Effector memory CD8-positive, alpha-beta T cell (primary cell): ENCODE results near the gene EHBP1.

Experiments
- ATAC-seq: fragments of 150-1000 bp; cut with Tn5 transposase; replicated peaks from 2 replicates; pipeline ENCODE4 v1.10.0; 2021; ENCODE audit warnings: mild to moderate bottlenecking, moderate library complexity
- DNase-seq, 3 experiments: peaks; one replicate each; pipeline ENCODE4 v3.0.0; 2021
- H3K27ac Mint-ChIP-seq, 2 donors: one replicate each; pipeline ENCODE4 v1.8.0; 2022; ENCODE audit warnings: mild to moderate bottlenecking in 2 of 2, mixed read lengths in 2 of 2, moderate library complexity in 2 of 2
- H3K27me3 Mint-ChIP-seq, 2 donors: one replicate each; pipeline ENCODE4 v1.8.0; 2022; ENCODE audit warnings: mixed read lengths in 2 of 2
- H3K36me3 Mint-ChIP-seq: one replicate; pipeline ENCODE4 v1.8.0; 2022; ENCODE audit warnings: mild to moderate bottlenecking, moderate library complexity, mixed read lengths; ENCODE audit not compliant: insufficient read depth
- H3K4me1 Mint-ChIP-seq, 2 donors: one replicate each; pipeline ENCODE4 v1.8.0; 2022; ENCODE audit warnings: low read depth in 2 of 2, mixed read lengths in 2 of 2
- H3K4me3 Mint-ChIP-seq, 2 donors: one replicate each; pipeline ENCODE4 v1.8.0; 2022; ENCODE audit warnings: mild to moderate bottlenecking in 2 of 2, mixed read lengths in 2 of 2, moderate library complexity in 2 of 2
- H3K9me3 Mint-ChIP-seq, 2 donors: one replicate each; pipeline ENCODE4 v1.8.0; 2022; ENCODE audit warnings: mixed read lengths in 2 of 2

Gene EHBP1

GRCh38 chr2:62852254-62852653, 146.7 kb downstream of the EHBP1 start:
- Mint-ChIP-seq H3K4me3 (no peak overlapping the region), H3K4me1 (no peaks in the 10 kb centered on the region), H3K27ac (no peak overlapping the region), H3K9me3 (no peaks in the 10 kb centered on the region), H3K36me3 (no peaks in the 10 kb centered on the region), H3K27me3 (no peaks in the 10 kb centered on the region)
- no peak for ATAC-seq
- no peak for DNase-seq

- Mint-ChIP-seq H3K27ac (peak overlapping the region in 1 of 2 donors; percentile 23), H3K36me3 (no peaks in the 10 kb centered on the region), H3K4me1 (no peaks in the 10 kb centered on the region), H3K4me3 (no peak overlapping the region), H3K9me3 (no peaks in the 10 kb centered on the region), H3K27me3 (no peaks in the 10 kb centered on the region)
- ATAC-seq, result no peak
- no peak for DNase-seq
Measured at GRCh38 chr2:62854600-62855514, 149.3 kb downstream of the EHBP1 start.

GRCh38 chr2:62856228-62857040, 150.9 kb downstream of the EHBP1 start:
- H3K36me3 Mint-ChIP-seq, result peaks cover 8% of the 10 kb centered on the region
- H3K27ac Mint-ChIP-seq, result no peak overlapping the region
- no peak for DNase-seq
- no peak for ATAC-seq
- no peaks in the 10 kb centered on the region for H3K27me3 Mint-ChIP-seq
- no peaks in the 10 kb centered on the region for H3K9me3 Mint-ChIP-seq
- H3K4me3 Mint-ChIP-seq, result no peak overlapping the region
- no peaks in the 10 kb centered on the region for H3K4me1 Mint-ChIP-seq

GRCh38 chr2:62857139-62857931, 151.8 kb downstream of the EHBP1 start:
- H3K4me3 Mint-ChIP-seq, result no peak overlapping the region
- DNase-seq (no peak), ATAC-seq (no peak)
- no peaks in the 10 kb centered on the region for H3K4me1 Mint-ChIP-seq
- peaks cover 11% of the 10 kb centered on the region for H3K36me3 Mint-ChIP-seq
- H3K27ac Mint-ChIP-seq, result no peak overlapping the region
- no peaks in the 10 kb centered on the region for H3K9me3 Mint-ChIP-seq
- H3K27me3 Mint-ChIP-seq, result no peaks in the 10 kb centered on the region

DNA sequence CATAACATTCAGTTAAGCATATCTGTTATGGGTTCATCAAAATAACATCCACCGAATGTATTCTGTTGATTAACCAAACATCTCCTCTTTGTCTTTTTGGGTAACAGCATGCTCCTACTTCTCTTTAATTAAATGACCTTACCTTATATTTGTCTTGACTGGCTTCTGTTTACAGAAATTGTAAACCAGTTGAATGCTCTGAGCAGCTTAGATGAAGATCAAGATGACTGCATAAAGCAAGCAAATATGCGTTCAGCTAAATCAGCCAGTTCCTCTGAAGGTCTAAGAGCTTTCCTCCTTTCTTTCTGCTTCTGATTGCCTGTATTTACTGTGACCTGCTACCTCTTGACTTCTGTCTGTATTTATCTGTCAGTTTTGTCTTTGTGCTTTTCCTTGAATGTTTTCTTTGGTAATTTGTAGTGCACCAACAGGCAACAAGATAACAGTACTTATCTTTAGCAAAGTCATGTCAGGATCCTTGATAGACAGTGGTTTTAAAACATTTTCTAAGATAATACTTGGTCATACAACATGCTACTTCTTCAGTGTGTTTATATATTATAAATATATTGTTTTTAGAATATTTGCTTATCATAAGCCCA, 152.8 kb downstream of the EHBP1 start:
- Mint-ChIP-seq H3K36me3 (peaks cover 13% of the 10 kb centered on the region), H3K27ac (no peak overlapping the region), H3K9me3 (no peaks in the 10 kb centered on the region), H3K27me3 (no peaks in the 10 kb centered on the region), H3K4me3 (no peak overlapping the region), H3K4me1 (no peaks in the 10 kb centered on the region)
- DNase-seq (no peak), ATAC-seq (no peak)

- H3K4me3 Mint-ChIP-seq, result no peak overlapping the region
- no peak for DNase-seq
- H3K4me1 Mint-ChIP-seq, result no peaks in the 10 kb centered on the region
- peaks cover 5 to 11% of the 10 kb centered on the region in 2 donors for H3K9me3 Mint-ChIP-seq
- no peak overlapping the region for H3K27ac Mint-ChIP-seq
- ATAC-seq, result no peak
- no peaks in the 10 kb centered on the region for H3K27me3 Mint-ChIP-seq
- no peaks in the 10 kb centered on the region for H3K36me3 Mint-ChIP-seq
Measured at GRCh38 chr2:62868947-62869346, 163.4 kb downstream of the EHBP1 start.

DNA sequence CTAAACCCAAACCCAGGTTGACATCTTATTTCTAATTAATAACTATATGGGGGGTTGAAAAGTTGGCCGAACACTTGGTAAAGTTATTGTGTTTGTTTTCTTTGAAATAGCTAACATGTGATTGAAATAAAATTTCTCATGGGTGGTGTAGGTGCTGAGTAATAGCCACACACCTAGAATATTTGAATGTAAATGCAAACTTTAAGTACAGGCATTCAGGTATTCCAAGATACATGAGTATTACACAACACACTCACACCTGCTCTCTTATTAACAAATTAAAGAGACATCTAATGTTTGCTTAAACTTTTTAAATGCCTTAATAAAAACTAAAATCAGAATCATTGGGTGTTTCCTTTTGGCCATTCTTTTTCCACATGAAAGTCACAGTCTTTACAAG, 165.5 kb downstream of the EHBP1 start:
- DNase-seq, result no peak
- Mint-ChIP-seq H3K36me3 (peaks cover 3% of the 10 kb centered on the region), H3K27ac (no peak overlapping the region), H3K4me3 (no peak overlapping the region), H3K4me1 (no peaks in the 10 kb centered on the region), H3K9me3 (peaks cover 5 to 24% of the 10 kb centered on the region in 2 donors), H3K27me3 (no peaks in the 10 kb centered on the region)
- ATAC-seq, result no peak

GRCh38 chr2:62871506-62871905, 166.0 kb downstream of the EHBP1 start:
- no peak overlapping the region for H3K27ac Mint-ChIP-seq
- DNase-seq (no peak), ATAC-seq (no peak)
- peaks cover 5 to 24% of the 10 kb centered on the region in 2 donors for H3K9me3 Mint-ChIP-seq
- peaks cover 3% of the 10 kb centered on the region for H3K36me3 Mint-ChIP-seq
- no peaks in the 10 kb centered on the region for H3K4me1 Mint-ChIP-seq
- no peaks in the 10 kb centered on the region for H3K27me3 Mint-ChIP-seq
- no peak overlapping the region for H3K4me3 Mint-ChIP-seq

- DNase-seq, result no peak
- H3K36me3 Mint-ChIP-seq, result peaks cover 3% of the 10 kb centered on the region
- no peak overlapping the region for H3K4me3 Mint-ChIP-seq
- no peak overlapping the region for H3K27ac Mint-ChIP-seq
- H3K9me3 Mint-ChIP-seq, result peaks cover 5 to 24% of the 10 kb centered on the region in 2 donors
- no peak for ATAC-seq
- H3K4me1 Mint-ChIP-seq, result no peaks in the 10 kb centered on the region
- H3K27me3 Mint-ChIP-seq, result no peaks in the 10 kb centered on the region
Measured at GRCh38 chr2:62873603-62874002, 168.1 kb downstream of the EHBP1 start.

DNA sequence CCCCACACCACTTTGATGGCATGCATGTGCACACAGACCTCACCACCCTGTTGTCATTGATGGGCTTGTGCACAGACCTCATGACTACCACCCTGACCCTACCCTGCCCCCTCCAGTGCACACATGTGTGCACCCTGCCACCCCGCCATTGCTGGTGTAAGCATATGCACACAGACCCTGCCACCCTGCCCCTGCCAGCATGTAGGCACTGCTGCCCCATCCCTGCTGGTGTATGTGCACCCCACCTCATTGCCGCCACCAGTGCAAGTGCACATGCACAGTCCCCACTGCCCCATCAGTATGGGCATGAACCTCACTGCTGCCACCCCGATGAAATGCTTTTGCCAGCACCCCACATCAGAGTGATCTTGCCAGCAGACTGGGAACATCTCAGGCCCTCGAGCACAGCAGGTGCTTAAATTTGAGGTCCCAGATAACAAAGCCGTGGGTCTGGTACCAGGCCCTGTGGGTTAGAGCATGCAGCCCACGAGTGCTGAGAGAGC, 169.4 kb downstream of the EHBP1 start:
- Mint-ChIP-seq H3K9me3 (peaks cover 6 to 24% of the 10 kb centered on the region in 2 donors), H3K36me3 (peaks cover 3% of the 10 kb centered on the region)
- ATAC-seq, result no peak

GRCh38 chr2:62881162-62881795, 175.8 kb downstream of the EHBP1 start:
- peaks cover 3% of the 10 kb centered on the region for H3K36me3 Mint-ChIP-seq
- H3K4me3 Mint-ChIP-seq, result no peak overlapping the region
- no peak overlapping the region for H3K27ac Mint-ChIP-seq
- H3K27me3 Mint-ChIP-seq, result no peaks in the 10 kb centered on the region
- DNase-seq (no peak), ATAC-seq (no peak)
- peaks cover 0 to 2% of the 10 kb centered on the region in 2 donors for H3K9me3 Mint-ChIP-seq
- no peaks in the 10 kb centered on the region for H3K4me1 Mint-ChIP-seq

More for the DNA sequence above, 169.4 kb downstream of the EHBP1 start:
- H3K4me1 Mint-ChIP-seq, result no peaks in the 10 kb centered on the region
- no peak for DNase-seq
- H3K27ac Mint-ChIP-seq, result no peak overlapping the region
- no peak overlapping the region for H3K4me3 Mint-ChIP-seq
- no peaks in the 10 kb centered on the region for H3K27me3 Mint-ChIP-seq

DNA sequence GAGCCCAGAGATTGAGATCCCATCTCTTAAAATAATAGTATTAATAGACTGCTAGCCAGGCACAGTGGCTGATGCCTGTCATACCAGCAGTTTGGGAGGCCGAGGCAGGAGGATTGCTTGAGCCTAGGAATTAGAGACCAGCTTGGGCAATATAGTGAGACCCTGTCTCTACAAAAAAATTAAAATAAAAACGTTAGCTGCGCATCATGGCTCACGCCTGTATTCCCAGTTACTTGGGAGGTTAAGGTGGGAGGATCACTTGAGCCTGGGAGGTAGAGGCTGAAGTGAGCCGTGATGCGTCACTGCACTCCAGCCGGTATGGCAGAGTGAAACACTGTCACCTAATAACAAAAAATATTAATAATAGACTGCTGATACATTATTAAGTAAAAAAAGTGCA, 178.1 kb downstream of the EHBP1 start:
- Mint-ChIP-seq H3K9me3 (peaks cover 0 to 2% of the 10 kb centered on the region in 2 donors), H3K27ac (no peak overlapping the region), H3K36me3 (peaks cover 3% of the 10 kb centered on the region), H3K4me1 (no peaks in the 10 kb centered on the region), H3K27me3 (no peaks in the 10 kb centered on the region), H3K4me3 (no peak overlapping the region)
- DNase-seq (no peak), ATAC-seq (no peak)
